ENCODE data around the gene SUOX.
"Not testable (repeated sequence)": the region's sequence is repeated elsewhere in the genome, so short reads cannot be mapped to it uniquely, and the experiment has no call there.

SUOX gene

DNA sequence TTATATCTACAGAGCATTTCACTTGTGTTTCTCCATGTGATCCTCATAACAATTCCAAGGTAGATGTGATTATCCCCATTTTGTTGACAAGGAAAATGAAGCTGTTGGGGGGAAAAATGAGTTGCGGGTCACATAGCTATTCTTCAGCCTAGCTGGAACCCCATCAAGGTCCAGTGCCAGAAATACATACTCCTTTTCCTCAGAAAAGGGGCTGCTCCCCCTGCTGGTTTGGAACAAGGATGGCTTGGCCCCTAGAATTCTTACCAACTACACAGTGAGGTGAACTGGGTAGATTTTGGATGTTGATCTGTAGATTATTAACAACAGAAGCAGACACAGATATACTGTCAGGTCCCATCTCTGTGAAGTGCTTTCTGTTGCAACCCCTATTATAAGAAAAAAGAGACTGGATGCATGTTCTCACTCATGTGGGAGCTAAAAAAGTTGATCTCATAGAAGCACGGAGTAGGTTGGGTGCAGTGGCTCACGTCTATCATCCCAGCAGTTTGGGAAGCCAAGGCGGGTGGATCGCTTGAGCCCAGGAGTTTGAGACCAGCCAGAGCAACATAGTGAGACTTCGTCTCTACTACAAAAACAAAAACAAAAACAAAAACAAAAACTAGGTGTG, 32.7 kb downstream of the SUOX start:
- no peaks in the 10 kb centered on the region for H3K27me3 ChIP-seq (ENCODE audit: control insufficient read depth, insufficient read depth, low read length)
- no peak overlapping the region for H3K4me3 ChIP-seq (ENCODE audit: low read length)
- no peaks in the 10 kb centered on the region for H3K4me1 ChIP-seq (ENCODE audit: control insufficient read depth, insufficient read depth, low read length)
- no peak overlapping the region for H3K9ac ChIP-seq (ENCODE audit: low read depth, low read length)
- peaks cover 4% of the 10 kb centered on the region for H3K36me3 ChIP-seq (ENCODE audit: insufficient read depth, low read length)
- no peak overlapping the region for H3K4me2 ChIP-seq (ENCODE audit: low read length)
- no peaks in the 10 kb centered on the region for H3K9me3 ChIP-seq (replicated peaks; ENCODE audit: low read length)

DNA sequence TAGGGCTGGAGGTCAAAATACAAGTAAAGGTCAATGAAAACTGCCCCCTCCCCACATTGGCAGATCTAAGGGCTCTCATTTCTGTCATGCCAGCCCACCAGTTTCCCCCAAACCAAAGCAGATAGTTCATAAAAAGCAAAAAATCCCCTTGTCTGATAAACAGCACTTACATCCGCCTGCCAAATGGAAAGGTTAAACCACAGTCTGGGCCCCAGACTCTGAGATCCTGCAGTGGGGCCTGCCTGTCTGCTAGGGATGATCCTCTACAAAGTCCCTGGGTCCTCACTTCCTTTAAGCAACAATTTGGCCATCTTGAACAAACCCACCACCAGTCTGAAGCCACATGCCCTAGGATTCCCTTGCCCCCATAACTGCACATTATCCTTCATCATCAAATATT, 34.9 kb downstream of the SUOX start:
- Histone ChIP-seq H3K9ac (ENCODE audit: low read depth, low read length) (no peak overlapping the region), H3K4me1 (ENCODE audit: control insufficient read depth, insufficient read depth, low read length) (no peaks in the 10 kb centered on the region), H3K4me2 (ENCODE audit: low read length) (no peak overlapping the region), H3K27me3 (ENCODE audit: control insufficient read depth, insufficient read depth, low read length) (no peaks in the 10 kb centered on the region), H3K9me3 (replicated peaks; ENCODE audit: low read length) (no peaks in the 10 kb centered on the region), H3K36me3 (ENCODE audit: insufficient read depth, low read length) (peaks cover 7% of the 10 kb centered on the region), H3K4me3 (ENCODE audit: low read length) (no peak overlapping the region)

DNA sequence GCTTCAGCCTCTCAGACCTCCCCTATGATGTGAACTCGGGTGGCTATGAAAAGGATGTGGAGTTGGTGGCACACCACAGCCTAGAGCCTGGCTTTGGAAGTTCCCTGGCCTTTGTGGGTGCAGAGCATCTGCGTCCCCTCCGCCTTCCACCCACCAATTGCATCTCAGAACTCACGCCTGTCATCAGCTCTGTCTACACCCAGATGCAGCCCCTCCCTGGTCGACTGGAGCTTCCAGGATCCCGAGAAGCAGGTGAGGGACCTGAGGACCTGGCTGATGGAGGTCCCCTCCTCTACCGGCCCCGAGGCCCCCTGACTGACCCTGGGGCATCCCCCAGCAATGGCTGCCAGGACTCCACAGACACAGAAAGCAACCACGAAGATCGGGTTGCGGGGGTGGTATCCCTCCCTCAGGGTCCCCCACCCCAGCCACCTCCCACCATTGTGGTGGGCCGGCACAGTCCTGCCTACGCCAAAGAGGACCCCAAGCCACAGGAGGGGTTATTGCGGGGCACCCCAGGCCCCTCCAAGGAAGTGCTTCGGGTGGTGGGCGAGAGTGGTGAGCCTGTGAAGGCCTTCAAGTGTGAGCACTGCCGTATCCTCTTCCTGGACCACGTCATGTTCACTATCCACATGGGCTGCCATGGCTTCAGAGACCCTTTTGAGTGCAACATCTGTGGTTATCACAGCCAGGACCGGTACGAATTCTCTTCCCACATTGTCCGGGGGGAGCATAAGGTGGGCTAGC, 37.7 kb downstream of the SUOX start:
- H3K4me2 ChIP-seq (ENCODE audit: low read length) = no peak overlapping the region
- no peak overlapping the region for H3K9ac ChIP-seq (ENCODE audit: low read depth, low read length)
- H3K9me3 ChIP-seq (replicated peaks; ENCODE audit: low read length) = no peaks in the 10 kb centered on the region
- peaks cover 7% of the 10 kb centered on the region for H3K36me3 ChIP-seq (ENCODE audit: insufficient read depth, low read length)
- no peaks in the 10 kb centered on the region for H3K27me3 ChIP-seq (ENCODE audit: control insufficient read depth, insufficient read depth, low read length)
- H3K4me1 ChIP-seq (ENCODE audit: control insufficient read depth, insufficient read depth, low read length) = no peaks in the 10 kb centered on the region
- H3K4me3 ChIP-seq (ENCODE audit: low read length) = no peak overlapping the region

DNA sequence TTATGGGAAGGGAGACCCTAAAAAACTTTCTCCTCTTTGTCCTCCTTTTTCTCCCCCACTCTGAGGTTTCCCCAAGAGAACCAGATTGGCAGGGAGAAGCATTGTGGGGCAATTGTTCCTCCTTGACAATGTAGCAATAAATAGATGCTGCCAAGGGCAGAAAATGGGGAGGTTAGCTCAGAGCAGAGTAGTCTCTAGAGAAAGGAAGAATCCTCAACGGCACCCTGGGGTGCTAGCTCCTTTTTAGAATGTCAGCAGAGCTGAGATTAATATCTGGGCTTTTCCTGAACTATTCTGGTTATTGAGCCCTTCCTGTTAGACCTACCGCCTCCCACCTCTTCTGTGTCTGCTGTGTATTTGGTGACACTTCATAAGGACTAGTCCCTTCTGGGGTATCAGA, 40.1 kb downstream of the SUOX start:
- no peak overlapping the region for H3K9ac ChIP-seq (ENCODE audit: low read depth, low read length)
- no peaks in the 10 kb centered on the region for H3K27me3 ChIP-seq (ENCODE audit: control insufficient read depth, insufficient read depth, low read length)
- H3K4me3 ChIP-seq (ENCODE audit: low read length) = no peak overlapping the region
- peaks cover 7% of the 10 kb centered on the region for H3K36me3 ChIP-seq (ENCODE audit: insufficient read depth, low read length)
- H3K4me1 ChIP-seq (ENCODE audit: control insufficient read depth, insufficient read depth, low read length) = peaks cover 5% of the 10 kb centered on the region
- no peak overlapping the region for H3K4me2 ChIP-seq (ENCODE audit: low read length)
- no peaks in the 10 kb centered on the region for H3K9me3 ChIP-seq (replicated peaks; ENCODE audit: low read length)

DNA sequence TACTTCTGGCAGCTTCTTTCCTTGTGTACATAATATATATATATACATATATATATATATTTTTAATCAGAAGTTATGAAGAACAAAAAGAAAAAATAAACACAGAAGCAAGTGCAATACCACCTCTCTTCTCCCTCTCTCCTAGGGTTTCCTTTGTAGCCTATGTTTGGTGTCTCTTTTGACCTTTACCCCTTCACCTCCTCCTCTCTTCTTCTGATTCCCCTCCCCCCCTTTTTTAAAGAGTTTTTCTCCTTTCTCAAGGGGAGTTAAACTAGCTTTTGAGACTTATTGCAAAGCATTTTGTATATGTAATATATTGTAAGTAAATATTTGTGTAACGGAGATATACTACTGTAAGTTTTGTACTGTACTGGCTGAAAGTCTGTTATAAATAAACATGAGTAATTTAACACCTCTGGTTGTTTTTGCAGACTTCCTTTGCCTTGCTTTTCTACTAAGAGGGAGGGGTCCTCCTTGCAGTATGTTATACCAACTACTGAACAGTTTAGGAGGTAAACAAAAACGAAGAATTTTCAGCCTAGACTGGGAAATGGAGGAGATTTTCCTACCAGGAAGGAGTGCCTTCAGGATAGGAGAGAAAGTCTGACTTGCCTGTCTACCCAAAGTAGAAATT, 41.1 kb downstream of the SUOX start:
- Histone ChIP-seq H3K4me1 (ENCODE audit: control insufficient read depth, insufficient read depth, low read length) (peaks cover 5% of the 10 kb centered on the region), H3K4me3 (ENCODE audit: low read length) (no peak overlapping the region), H3K9me3 (replicated peaks; ENCODE audit: low read length) (no peaks in the 10 kb centered on the region), H3K27me3 (ENCODE audit: control insufficient read depth, insufficient read depth, low read length) (no peaks in the 10 kb centered on the region), H3K9ac (ENCODE audit: low read depth, low read length) (no peak overlapping the region), H3K36me3 (ENCODE audit: insufficient read depth, low read length) (peaks cover 15% of the 10 kb centered on the region), H3K4me2 (ENCODE audit: low read length) (no peak overlapping the region)

DNA sequence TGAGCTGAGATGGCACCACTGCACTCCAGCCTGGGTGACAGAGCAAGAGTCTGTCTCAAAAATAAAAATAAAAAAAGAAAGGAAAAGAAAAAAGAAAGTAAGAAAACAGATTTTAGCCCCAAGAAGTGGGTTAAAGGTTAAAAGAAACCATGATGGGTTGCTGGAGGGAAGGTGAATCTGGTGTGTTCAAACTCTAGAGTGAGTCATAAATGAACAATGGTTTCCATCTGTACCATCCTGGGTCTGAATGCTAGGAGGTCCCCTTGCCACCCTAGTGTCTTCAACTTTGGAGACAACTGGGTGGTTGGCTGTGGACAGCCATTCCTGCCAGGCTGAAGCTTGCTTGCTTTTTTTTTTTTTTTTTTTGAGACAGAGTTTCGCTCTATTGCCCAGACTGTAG, 43.1 kb downstream of the SUOX start:
- peaks cover 9% of the 10 kb centered on the region for H3K4me1 ChIP-seq (ENCODE audit: control insufficient read depth, insufficient read depth, low read length)
- H3K9ac ChIP-seq (ENCODE audit: low read depth, low read length) = no peak overlapping the region
- no peaks in the 10 kb centered on the region for H3K27me3 ChIP-seq (ENCODE audit: control insufficient read depth, insufficient read depth, low read length)
- no peaks in the 10 kb centered on the region for H3K9me3 ChIP-seq (replicated peaks; ENCODE audit: low read length)
- no peak overlapping the region for H3K4me3 ChIP-seq (ENCODE audit: low read length)
- H3K4me2 ChIP-seq (ENCODE audit: low read length) = no peak overlapping the region
- peaks cover 31% of the 10 kb centered on the region for H3K36me3 ChIP-seq (ENCODE audit: insufficient read depth, low read length)

DNA sequence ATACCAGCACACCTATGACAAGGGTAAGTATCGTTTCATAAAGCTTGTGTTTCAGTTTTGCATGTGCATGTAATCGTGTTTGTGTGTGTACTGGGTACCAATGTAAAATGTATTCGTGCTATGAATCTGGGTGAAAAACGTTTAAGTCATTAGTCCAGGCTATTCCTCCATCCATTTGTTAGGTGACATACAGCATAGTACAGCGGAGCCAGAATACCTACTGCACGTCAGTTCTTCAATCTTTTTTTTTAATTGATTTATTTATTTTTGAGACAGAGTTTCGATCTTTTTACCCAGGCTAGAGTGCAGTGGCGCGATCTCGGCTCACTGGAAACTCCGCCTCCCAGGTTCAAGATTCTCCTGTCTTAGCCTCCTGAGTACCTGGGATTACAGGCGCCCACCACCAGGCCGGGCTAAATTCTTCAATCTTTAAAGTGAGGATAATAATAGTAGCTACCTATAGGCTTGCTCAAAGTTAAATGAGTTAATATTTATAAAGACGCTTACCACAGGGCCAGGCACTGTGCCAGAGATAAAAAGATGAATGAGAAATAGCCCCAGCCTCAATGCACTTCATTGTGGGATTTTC, 44.0 kb downstream of the SUOX start:
- H3K36me3 ChIP-seq (ENCODE audit: insufficient read depth, low read length) = peaks cover 36% of the 10 kb centered on the region
- H3K9ac ChIP-seq (ENCODE audit: low read depth, low read length) = peak overlapping the region; percentile 79
- no peaks in the 10 kb centered on the region for H3K9me3 ChIP-seq (replicated peaks; ENCODE audit: low read length)
- peak overlapping the region; percentile 74 for H3K4me2 ChIP-seq (ENCODE audit: low read length)
- H3K27me3 ChIP-seq (ENCODE audit: control insufficient read depth, insufficient read depth, low read length) = no peaks in the 10 kb centered on the region
- H3K4me1 ChIP-seq (ENCODE audit: control insufficient read depth, insufficient read depth, low read length) = peaks cover 9% of the 10 kb centered on the region
- peak overlapping the region; percentile 62 for H3K4me3 ChIP-seq (ENCODE audit: low read length)

DNA sequence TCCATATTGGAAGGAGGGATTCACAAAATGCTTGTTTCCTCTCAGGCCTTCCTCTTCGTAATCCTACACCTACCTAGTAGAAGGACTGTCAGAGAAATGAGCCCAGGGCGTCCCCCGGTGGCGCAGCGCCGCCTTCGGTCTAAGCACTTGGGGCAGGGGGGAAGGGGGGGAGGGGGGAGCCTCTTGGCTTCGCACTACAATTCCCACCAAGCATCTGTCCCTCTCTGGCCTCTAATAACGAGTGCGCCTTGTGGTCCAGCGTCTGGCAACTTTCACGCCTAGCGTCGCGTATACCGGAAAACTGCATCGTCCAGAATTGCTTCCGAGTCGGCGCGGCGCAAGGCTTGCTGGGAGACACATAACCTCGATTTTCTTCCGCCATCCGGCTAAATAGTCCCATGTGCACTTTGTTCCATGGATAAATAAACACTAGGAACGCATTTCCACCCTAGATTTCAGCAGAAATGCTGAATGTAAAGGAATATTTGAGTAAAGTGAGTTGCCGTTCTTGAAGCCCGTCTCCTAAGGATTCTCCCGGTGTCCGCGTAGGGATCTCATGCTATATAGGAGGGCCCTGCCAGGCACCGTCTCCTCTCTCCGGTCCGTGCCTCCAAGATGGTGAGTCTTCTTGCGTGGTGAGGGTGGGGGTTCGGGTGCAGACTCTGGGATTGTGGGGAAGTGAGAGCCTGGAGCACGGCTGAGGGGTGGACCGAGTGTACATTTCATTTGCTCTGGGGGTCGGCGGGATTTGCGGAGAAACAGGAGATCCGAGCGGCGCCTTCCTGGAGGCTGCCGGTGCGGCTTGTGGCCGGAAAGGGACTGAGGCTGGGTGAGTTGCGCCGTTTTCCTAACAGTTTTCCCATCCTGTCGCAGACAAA, 44.7 kb downstream of the SUOX start, which contains the start of gene RPS26:
Gene RPS26, plus strand, starts transcription at position 367 of the 878 bp plus-strand sequence. Its CDS starts 249 bp downstream, at position 616.
- Histone ChIP-seq H3K4me1 (ENCODE audit: control insufficient read depth, insufficient read depth, low read length) (peaks cover 11% of the 10 kb centered on the region), H3K4me3 (ENCODE audit: low read length) (peak within 1 kb of the TSS; percentile 85), H3K4me2 (ENCODE audit: low read length) (peak within 1 kb of the TSS; percentile 81), H3K9me3 (replicated peaks; ENCODE audit: low read length) (no peaks in the 10 kb centered on the region), H3K27me3 (ENCODE audit: control insufficient read depth, insufficient read depth, low read length) (no peaks in the 10 kb centered on the region), H3K36me3 (ENCODE audit: insufficient read depth, low read length) (peaks cover 36% of the 10 kb centered on the region), H3K9ac (ENCODE audit: low read depth, low read length) (peak within 1 kb of the TSS; percentile 96)

DNA sequence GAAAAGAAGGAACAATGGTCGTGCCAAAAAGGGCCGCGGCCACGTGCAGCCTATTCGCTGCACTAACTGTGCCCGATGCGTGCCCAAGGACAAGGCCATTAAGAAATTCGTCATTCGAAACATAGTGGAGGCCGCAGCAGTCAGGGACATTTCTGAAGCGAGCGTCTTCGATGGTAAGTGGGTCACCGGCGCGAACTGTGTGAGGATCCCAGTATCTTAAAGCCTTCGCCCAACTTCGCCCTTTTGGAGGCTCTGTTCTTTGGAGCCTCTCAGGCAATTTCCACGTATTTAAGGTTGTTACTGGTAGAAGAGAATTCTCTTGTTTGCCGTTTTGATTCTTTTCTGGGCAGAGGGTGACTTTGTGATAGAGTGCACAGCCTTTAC, 45.3 kb downstream of the SUOX start:
- H3K27me3 ChIP-seq (ENCODE audit: control insufficient read depth, insufficient read depth, low read length); H3K9me3 ChIP-seq (replicated peaks; ENCODE audit: low read length): not testable (repeated sequence)
- peak overlapping the region; percentile 81 for H3K4me2 ChIP-seq (ENCODE audit: low read length)
- H3K9ac ChIP-seq (ENCODE audit: low read depth, low read length) = peak overlapping the region; percentile 96
- peaks cover 13% of the 10 kb centered on the region for H3K4me1 ChIP-seq (ENCODE audit: control insufficient read depth, insufficient read depth, low read length)
- peaks cover 36% of the 10 kb centered on the region for H3K36me3 ChIP-seq (ENCODE audit: insufficient read depth, low read length)
- peak overlapping the region; percentile 85 for H3K4me3 ChIP-seq (ENCODE audit: low read length)

DNA sequence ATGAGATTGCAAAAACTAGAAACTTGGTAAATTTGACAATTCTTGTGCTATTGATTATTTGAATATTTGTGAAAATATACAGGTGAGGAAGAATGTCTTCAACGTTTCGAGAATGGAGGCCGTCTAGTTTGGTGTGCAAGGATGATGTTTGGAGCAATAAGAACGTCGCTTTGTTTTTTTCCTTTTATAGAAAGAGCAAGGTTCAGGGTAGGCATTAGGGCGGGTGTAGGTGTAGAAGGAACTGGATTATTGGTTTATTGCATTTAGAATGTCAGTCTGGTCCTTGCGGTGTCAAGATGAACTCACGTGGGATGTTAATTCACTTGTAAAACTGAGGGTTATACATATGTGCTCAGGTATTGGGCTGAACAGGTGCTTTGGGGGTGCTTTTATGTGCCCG, 45.8 kb downstream of the SUOX start:
- peak overlapping the region; percentile 81 for H3K4me2 ChIP-seq (ENCODE audit: low read length)
- H3K9ac ChIP-seq (ENCODE audit: low read depth, low read length) = peak overlapping the region; percentile 96
- H3K27me3 ChIP-seq (ENCODE audit: control insufficient read depth, insufficient read depth, low read length) = no peaks in the 10 kb centered on the region

More for the DNA sequence above, 45.8 kb downstream of the SUOX start:
- H3K36me3 ChIP-seq (ENCODE audit: insufficient read depth, low read length) = peaks cover 36% of the 10 kb centered on the region
- H3K4me3 ChIP-seq (ENCODE audit: low read length) = peak overlapping the region; percentile 85
- no peaks in the 10 kb centered on the region for H3K9me3 ChIP-seq (replicated peaks; ENCODE audit: low read length)
- peaks cover 13% of the 10 kb centered on the region for H3K4me1 ChIP-seq (ENCODE audit: control insufficient read depth, insufficient read depth, low read length)
